T-helper 17 cell (primary cell): ENCODE data around the gene SH3D19. TPM values are rescaled to one million over a fixed set of nuclear protein-coding genes. Genes with fewer than 3 reads are reported as not detected.
"Not testable (repeated sequence)": the region's sequence is repeated elsewhere in the genome, so short reads cannot be mapped to it uniquely, and the experiment has no call there.

Source experiments
- ATAC-seq: fragments of 150-1000 bp; cut with Tn5 transposase; 2 replicates; pipeline ENCODE4 v1.10.0; 2021; ENCODE audit warnings: mild to moderate bottlenecking, moderate library complexity
- DNase-seq, 3 donors: peaks; one replicate each; pipeline versions ENCODE4 v3.0.0 to v3.0.0-alpha.2; 2020 to 2021
- H3K9me3 ChIP-seq: one replicate; pipeline ENCODE4 v1.7.0; 2013; ENCODE audit warnings: low read length, mild to moderate bottlenecking; ENCODE audit not compliant: control insufficient read depth, poor library complexity, severe bottlenecking
- H3K27ac Mint-ChIP-seq: one replicate; pipeline ENCODE4 v1.8.0; 2022; ENCODE audit warnings: mild to moderate bottlenecking, moderate library complexity, mixed read lengths
- H3K27me3 Mint-ChIP-seq: one replicate; pipeline ENCODE4 v1.8.0; 2022; ENCODE audit warnings: mixed read lengths
- H3K36me3 Mint-ChIP-seq: one replicate; pipeline ENCODE4 v1.8.0; 2022; ENCODE audit warnings: low read depth, mixed read lengths
- H3K4me1 Mint-ChIP-seq: one replicate; pipeline ENCODE4 v1.8.0; 2022; ENCODE audit warnings: mild to moderate bottlenecking, mixed read lengths
- H3K4me3 Mint-ChIP-seq: one replicate; pipeline ENCODE4 v1.8.0; 2022; ENCODE audit warnings: mild to moderate bottlenecking, moderate library complexity, mixed read lengths
- total RNA-seq, 4 donors: library from RNA in 2 of 4; stranded (reverse) in 2 of 4; gene quantifications; one replicate each; pipeline ENCODE4 v1.2.3 and lab custom pipeline; 2022 to 2026

Gene SH3D19
- total RNA-seq, 2 donors from 2014 or later = not detected

- no peak for ATAC-seq
- no peak overlapping the region for H3K4me3 Mint-ChIP-seq
- H3K27me3 Mint-ChIP-seq = peaks cover 11% of the 10 kb centered on the region
- H3K4me1 Mint-ChIP-seq = no peaks in the 10 kb centered on the region
- H3K36me3 Mint-ChIP-seq = no peaks in the 10 kb centered on the region
- H3K9me3 ChIP-seq = no peaks in the 10 kb centered on the region
- no peak overlapping the region for H3K27ac Mint-ChIP-seq
- DNase-seq = no peak
These were observed 40.7 kb downstream of the SH3D19 start for GRCh38 chr4:151284534-151285245.

- H3K9me3 ChIP-seq = no peaks in the 10 kb centered on the region
- ATAC-seq (peak; percentile 39), DNase-seq (peak in 2 of 3 donors; percentile 12 to 18)
- Mint-ChIP-seq H3K36me3 (peaks cover 2% of the 10 kb centered on the region), H3K4me3 (no peak within 1 kb of the TSS), H3K27ac (no peak within 1 kb of the TSS), H3K4me1 (no peaks in the 10 kb centered on the region), H3K27me3 (peaks cover 44% of the 10 kb centered on the region)
These were observed 48.4 kb downstream of the SH3D19 start, which contains the start of gene PRSS48 for GRCh38 chr4:151276787-151277562. Gene PRSS48 (plus strand): TSS chr4:151277161. CDS start chr4:151277173, 12 bp downstream.

GRCh38 chr4:151268905-151269304 is 56.5 kb downstream of the SH3D19 start:
- ATAC-seq, H3K4me3 Mint-ChIP-seq, H3K9me3 ChIP-seq, H3K4me1 Mint-ChIP-seq, H3K36me3 Mint-ChIP-seq, DNase-seq, H3K27ac Mint-ChIP-seq: not testable (repeated sequence)
- peaks cover 10% of the 10 kb centered on the region for H3K27me3 Mint-ChIP-seq

- no peak overlapping the region for H3K27ac Mint-ChIP-seq
These were observed 57.4 kb downstream of the SH3D19 start for GRCh38 chr4:151267822-151268535.

GRCh38 chr4:151267104-151267503 is 58.3 kb downstream of the SH3D19 start:
- no peak overlapping the region for H3K27ac Mint-ChIP-seq
- H3K4me3 Mint-ChIP-seq = no peak overlapping the region
- no peaks in the 10 kb centered on the region for H3K4me1 Mint-ChIP-seq
- H3K9me3 ChIP-seq = no peaks in the 10 kb centered on the region
- no peak for ATAC-seq
- H3K27me3 Mint-ChIP-seq = no peaks in the 10 kb centered on the region
- no peaks in the 10 kb centered on the region for H3K36me3 Mint-ChIP-seq
- no peak for DNase-seq

More at GRCh38 chr4:151267822-151268535, 57.4 kb downstream of the SH3D19 start:
- DNase-seq = no peak
- H3K27me3 Mint-ChIP-seq = peaks cover 8% of the 10 kb centered on the region
- H3K4me1 Mint-ChIP-seq = no peaks in the 10 kb centered on the region
- H3K36me3 Mint-ChIP-seq = no peaks in the 10 kb centered on the region
- H3K4me3 Mint-ChIP-seq = no peak overlapping the region
- ATAC-seq = no peak
- no peaks in the 10 kb centered on the region for H3K9me3 ChIP-seq

- ATAC-seq = no peak
These were observed 58.9 kb downstream of the SH3D19 start for GRCh38 chr4:151266497-151266896.

GRCh38 chr4:151263455-151263854 is 62.0 kb downstream of the SH3D19 start:
- no peaks in the 10 kb centered on the region for H3K9me3 ChIP-seq
- Mint-ChIP-seq H3K4me1 (no peaks in the 10 kb centered on the region), H3K27me3 (peaks cover 18% of the 10 kb centered on the region), H3K27ac (no peak overlapping the region), H3K4me3 (no peak overlapping the region), H3K36me3 (peaks cover 2% of the 10 kb centered on the region)
- ATAC-seq = no peak
- no peak for DNase-seq

More at GRCh38 chr4:151266497-151266896, 58.9 kb downstream of the SH3D19 start:
- H3K9me3 ChIP-seq = no peaks in the 10 kb centered on the region
- H3K36me3 Mint-ChIP-seq = no peaks in the 10 kb centered on the region
- H3K27me3 Mint-ChIP-seq = no peaks in the 10 kb centered on the region
- no peak overlapping the region for H3K27ac Mint-ChIP-seq
- H3K4me3 Mint-ChIP-seq = no peak overlapping the region
- no peaks in the 10 kb centered on the region for H3K4me1 Mint-ChIP-seq
- DNase-seq = no peak

GRCh38 chr4:151260526-151260925 is 64.9 kb downstream of the SH3D19 start:
- Mint-ChIP-seq H3K4me3 (no peak overlapping the region), H3K27me3 (peaks cover 18% of the 10 kb centered on the region)
- ATAC-seq = no peak

GRCh38 chr4:151259752-151260151 is 65.7 kb downstream of the SH3D19 start:
- Mint-ChIP-seq H3K4me3 (no peak overlapping the region), H3K36me3 (peaks cover 2% of the 10 kb centered on the region), H3K4me1 (no peaks in the 10 kb centered on the region), H3K27me3 (peaks cover 18% of the 10 kb centered on the region), H3K27ac (no peak overlapping the region)
- H3K9me3 ChIP-seq = no peaks in the 10 kb centered on the region
- ATAC-seq = no peak
- DNase-seq = no peak

More at GRCh38 chr4:151260526-151260925, 64.9 kb downstream of the SH3D19 start:
- no peaks in the 10 kb centered on the region for H3K4me1 Mint-ChIP-seq
- H3K9me3 ChIP-seq = no peaks in the 10 kb centered on the region
- no peak for DNase-seq
- peaks cover 2% of the 10 kb centered on the region for H3K36me3 Mint-ChIP-seq
- no peak overlapping the region for H3K27ac Mint-ChIP-seq

- Mint-ChIP-seq H3K27ac (no peak overlapping the region), H3K4me3 (no peak overlapping the region), H3K36me3 (peaks cover 2% of the 10 kb centered on the region), H3K27me3 (peaks cover 18% of the 10 kb centered on the region), H3K4me1 (no peaks in the 10 kb centered on the region)
- ATAC-seq = no peak
- no peak for DNase-seq
- H3K9me3 ChIP-seq = no peaks in the 10 kb centered on the region
These were observed 67.7 kb downstream of the SH3D19 start for GRCh38 chr4:151257704-151258103.

GRCh38 chr4:151256134-151256533 is 69.3 kb downstream of the SH3D19 start:
- no peak for ATAC-seq
- no peak for DNase-seq
- H3K27me3 Mint-ChIP-seq = peaks cover 16% of the 10 kb centered on the region

GRCh38 chr4:151255680-151256079 is 69.7 kb downstream of the SH3D19 start:
- not testable (repeated sequence) for H3K9me3 ChIP-seq, H3K4me1 Mint-ChIP-seq, H3K36me3 Mint-ChIP-seq, H3K27ac Mint-ChIP-seq, DNase-seq, H3K4me3 Mint-ChIP-seq, ATAC-seq
- peaks cover 16% of the 10 kb centered on the region for H3K27me3 Mint-ChIP-seq

More at GRCh38 chr4:151256134-151256533, 69.3 kb downstream of the SH3D19 start:
- H3K27ac Mint-ChIP-seq = no peak overlapping the region
- peaks cover 2% of the 10 kb centered on the region for H3K36me3 Mint-ChIP-seq
- H3K4me3 Mint-ChIP-seq = no peak overlapping the region
- no peaks in the 10 kb centered on the region for H3K4me1 Mint-ChIP-seq
- no peaks in the 10 kb centered on the region for H3K9me3 ChIP-seq

- DNase-seq, ATAC-seq, H3K4me3 Mint-ChIP-seq, H3K9me3 ChIP-seq, H3K27ac Mint-ChIP-seq, H3K36me3 Mint-ChIP-seq, H3K4me1 Mint-ChIP-seq: not testable (repeated sequence)
- peaks cover 17% of the 10 kb centered on the region for H3K27me3 Mint-ChIP-seq
These were observed 70.2 kb downstream of the SH3D19 start for GRCh38 chr4:151255226-151255625.
